H1 (cell line): ENCODE results near the gene BTNL3.

Experiments used
- CHD2 ChIP-seq: IDR thresholded peaks from 2 replicates; pipeline ENCODE4 v1.6.1; 2012; ENCODE audit warnings: low read length, improper control_type of control experiment
- CHD7 ChIP-seq: fragments of 300-600 bp; sonication (generic); IDR thresholded peaks from 2 replicates; pipeline ENCODE4 v1.7.1; 2012; ENCODE audit warnings: low read length, moderate library complexity, mild to moderate bottlenecking, inconsistent platforms; ENCODE audit not compliant: insufficient replicate concordance
- CREB1 ChIP-seq: IDR thresholded peaks from 2 replicates; pipeline ENCODE4 v1.6.1; 2012; ENCODE audit warnings: inconsistent platforms
- CTCF ChIP-seq, 3 experiments: IDR thresholded peaks; 1 replicate in 2 of 3; 2 replicates in 1 of 3; pipeline versions ENCODE4 v1.5.1 to v1.6.1; 2011; ENCODE audit warnings: low read length in 3 of 3, mild to moderate bottlenecking in 3 of 3, inconsistent platforms in 2 of 3, low read depth in 1 of 3, moderate library complexity in 1 of 3; ENCODE audit not compliant: insufficient read depth in 1 of 3; ENCODE audit errors: control extremely low read depth in 1 of 3
- EZH2 ChIP-seq: fragments of 200-600 bp; sonication (generic); IDR thresholded peaks from 2 replicates; pipeline ENCODE4 v1.7.1; 2012; ENCODE audit warnings: low read depth, mild to moderate bottlenecking, moderate library complexity, low read length, inconsistent platforms; ENCODE audit not compliant: severe bottlenecking
- RAD21 ChIP-seq, 2 experiments: IDR thresholded peaks in 1 of 2; conservative IDR thresholded peaks in 1 of 2; 2 replicates each; pipeline ENCODE4 v1.6.1; 2011; ENCODE audit warnings: low read depth in 2 of 2, low read length in 2 of 2, improper control_type of control experiment in 1 of 2, inconsistent platforms in 1 of 2, mild to moderate bottlenecking in 1 of 2, moderate library complexity in 1 of 2
- ZNF274 ChIP-seq: IDR thresholded peaks from 2 replicates; pipeline ENCODE4 v1.7.0; 2012; ENCODE audit warnings: low read length, borderline replicate concordance; ENCODE audit errors: extremely low read depth

GRCh38 chr5:180970875-180971274, 17.8 kb upstream of the BTNL3 start:
- TF ChIP-seq CREB1 (no peak), CTCF (IDR thresholded peaks at IDR 0.05; ENCODE audit: control extremely low read depth in 1 of 3, insufficient read depth in 1 of 3, low read depth in 1 of 3, low read length in 3 of 3) (no peak), CHD7 (no peak), CHD2 (no peak), ZNF274 (no peak), RAD21 (IDR thresholded peaks at IDR 0.05 in 1 of 2, conservative IDR thresholded peaks at IDR 0.05 in 1 of 2; ENCODE audit: low read depth in 2 of 2, low read length in 2 of 2) (no peak), EZH2 (no peak)
